PC-3 (cell line): ENCODE results near the gene GABRA5. TPM values are rescaled to one million over a fixed set of nuclear protein-coding genes. Genes with fewer than 3 reads are reported as not detected.
"Not testable (repeated sequence)": the region's sequence is repeated elsewhere in the genome, so short reads cannot be mapped to it uniquely, and the experiment has no call there.

ENCODE experiments used
- ATAC-seq: fragments of 200-7000 bp; cut with Tn5 transposase; 2 replicates; pipeline ENCODE4 v1.9.1; 2020; ENCODE audit warnings: mild to moderate bottlenecking, moderate library complexity
- BruUV-seq: library from RNA; stranded (reverse); fragments of 400-500 nt; replicated peaks from 2 replicates; lab custom pipeline; 2021; lab: Mats Ljungman, UMichigan
- CTCF ChIA-PET: fragments of 300-600 bp; sonication (Branson Sonifier 250); formaldehyde crosslinking; loops from one replicate; lab custom pipeline; 2022; ENCODE audit warnings: antibody characterized with exemption; lab: Charles Lee
- POLR2A ChIA-PET: fragments of 300-600 bp; sonication (Branson Sonifier 250); formaldehyde crosslinking; loops from one replicate; lab custom pipeline; 2022; ENCODE audit warnings: antibody characterized with exemption; ENCODE audit not compliant: unreplicated experiment; lab: Charles Lee
- DNase-seq: peaks from one replicate; pipeline ENCODE4 v3.0.0-alpha.2; 2015
- H2AFZ ChIP-seq: fragments of 300-600 bp; sonication (generic); 2 replicates; pipeline ENCODE4 v1.6.0; 2016; ENCODE audit warnings: antibody characterized with exemption, low read length
- H3F3A ChIP-seq: fragments of 300-600 bp; sonication (generic); one replicate; pipeline ENCODE4 v1.6.0; 2017; ENCODE audit warnings: antibody characterized with exemption, low read length, control low read depth, mild to moderate bottlenecking; ENCODE audit not compliant: unreplicated experiment
- H3K27ac ChIP-seq: fragments of 300-600 bp; sonication (generic); 2 replicates; pipeline ENCODE4 v1.5.1; 2016; ENCODE audit warnings: mild to moderate bottlenecking, low read length
- H3K27me3 ChIP-seq: fragments of 300-600 bp; sonication (generic); 2 replicates; pipeline ENCODE4 v1.6.1; 2016; ENCODE audit warnings: low read length, mixed read lengths
- H3K36me3 ChIP-seq: fragments of 300-600 bp; sonication (generic); 2 replicates; pipeline ENCODE4 v1.6.1; 2016; ENCODE audit warnings: low read depth, mixed run types, low read length, mixed read lengths
- H3K4me1 ChIP-seq: fragments of 300-600 bp; sonication (generic); 2 replicates; pipeline ENCODE4 v1.5.1; 2016; ENCODE audit warnings: low read length; ENCODE audit not compliant: insufficient read depth
- H3K4me2 ChIP-seq: fragments of 300-600 bp; sonication (generic); 2 replicates; pipeline ENCODE4 v1.6.0; 2016; ENCODE audit warnings: low read length
- H3K4me3 ChIP-seq: fragments of 300-600 bp; sonication (generic); 2 replicates; pipeline ENCODE4 v1.5.1; 2016; ENCODE audit warnings: mild to moderate bottlenecking, low read length, mixed read lengths
- H3K79me2 ChIP-seq: fragments of 300-600 bp; sonication (generic); 2 replicates; pipeline ENCODE4 v1.6.1; 2017; ENCODE audit warnings: low read length, mixed read lengths
- H3K9ac ChIP-seq: fragments of 300-600 bp; sonication (generic); 2 replicates; pipeline ENCODE4 v1.6.0; 2016; ENCODE audit warnings: mild to moderate bottlenecking, low read length
- H3K9me2 ChIP-seq: fragments of 300-600 bp; sonication (generic); replicated peaks from 2 replicates; pipeline ENCODE4 v1.6.1; 2016; ENCODE audit warnings: mixed run types, low read length, mixed read lengths
- H3K9me3 ChIP-seq: fragments of 300-600 bp; sonication (generic); 2 replicates; pipeline ENCODE4 v1.6.1; 2016; ENCODE audit warnings: low read length, mixed read lengths
- H4K20me1 ChIP-seq: fragments of 300-600 bp; sonication (generic); 2 replicates; pipeline ENCODE4 v1.6.1; 2016; ENCODE audit warnings: low read length, mixed read lengths
- CTCF ChIP-seq: fragments of 300-600 bp; sonication (generic); conservative IDR thresholded peaks from 2 replicates; pipeline ENCODE4 v1.5.1; 2017; ENCODE audit warnings: antibody characterized with exemption, low read depth, mild to moderate bottlenecking, low read length
- EZH2 ChIP-seq: fragments of 300-600 bp; sonication (generic); IDR thresholded peaks from one replicate; pipeline ENCODE4 v1.6.1; 2017; ENCODE audit warnings: antibody characterized with exemption, mild to moderate bottlenecking, low read length; ENCODE audit not compliant: unreplicated experiment
- EZH2phosphoT487 ChIP-seq: fragments of 300-600 bp; sonication (generic); IDR thresholded peaks from 2 replicates; pipeline ENCODE4 v1.6.1; 2018; ENCODE audit warnings: mild to moderate bottlenecking, antibody characterized with exemption, low read length, borderline replicate concordance
- intact Hi-C: fragments of 100-400 bp; cut with micrococcal nuclease; formaldehyde crosslinking; loops from 2 replicates; pipeline ENCODE4 v1.9.0; 2023
- total RNA-seq: library from RNA; depleted of rRNA; stranded (reverse); fragments of >200 nt; gene quantifications from 2 replicates; pipeline ENCODE4 v1.2.3, GENCODE V29; 2014

Gene GABRA5
- total RNA-seq, 1 experiment from 2014 or later: not detected

- H3K36me3 ChIP-seq: no peaks in the 10 kb centered on the region
- H3K4me3 ChIP-seq: no peak overlapping the region
- H3F3A ChIP-seq: no peaks in the 10 kb centered on the region
- no peaks in the 10 kb centered on the region for H3K27me3 ChIP-seq
- DNase-seq: no peak
- H2AFZ ChIP-seq: no peak overlapping the region
- ChIA-PET CTCF (no interaction called here), POLR2A (no interaction called here)
- intact Hi-C loops: no loop called here
- peaks cover 10% of the 10 kb centered on the region; the same call in 1 of the 2 replicates for H3K4me1 ChIP-seq
- H3K4me2 ChIP-seq: no peak overlapping the region
- no peak overlapping the region for H3K9ac ChIP-seq
- no peaks in the 10 kb centered on the region for H3K9me2 ChIP-seq
- no TSS peak for BruUV-seq
- H3K79me2 ChIP-seq: no peaks in the 10 kb centered on the region
- H4K20me1 ChIP-seq: no peaks in the 10 kb centered on the region
- TF ChIP-seq EZH2phosphoT487 (no peak), EZH2 (no peak), CTCF (no peak)
- no peak overlapping the region for H3K27ac ChIP-seq
- H3K9me3 ChIP-seq: no peaks in the 10 kb centered on the region
- no peak for ATAC-seq
Measured at GRCh38 chr15:26893351-26894065, 26.6 kb downstream of the GABRA5 start.

- no peak for ATAC-seq
- H3K27me3 ChIP-seq: no peaks in the 10 kb centered on the region
- CTCF ChIA-PET: no interaction called here
- BruUV-seq: no TSS peak
- H3K9me2 ChIP-seq: no peaks in the 10 kb centered on the region
- intact Hi-C loops: no loop called here
- no peak overlapping the region for H3K4me2 ChIP-seq
- H2AFZ ChIP-seq: no peak overlapping the region
- no peaks in the 10 kb centered on the region for H3F3A ChIP-seq
- H3K79me2 ChIP-seq: no peaks in the 10 kb centered on the region
- H4K20me1 ChIP-seq: no peaks in the 10 kb centered on the region
- DNase-seq: no peak
- no peak overlapping the region for H3K4me3 ChIP-seq
- no peak overlapping the region for H3K27ac ChIP-seq
- peaks cover 1% of the 10 kb centered on the region; the same call in 1 of the 2 replicates for H3K9me3 ChIP-seq
- H3K36me3 ChIP-seq: no peaks in the 10 kb centered on the region
- TF ChIP-seq CTCF (no peak), EZH2 (no peak), EZH2phosphoT487 (no peak)
- POLR2A ChIA-PET: no interaction called here
- no peak overlapping the region for H3K9ac ChIP-seq
- H3K4me1 ChIP-seq: peaks cover 6% of the 10 kb centered on the region; the same call in 1 of the 2 replicates
Measured at GRCh38 chr15:26894181-26894580, 27.3 kb downstream of the GABRA5 start.

- H3K79me2 ChIP-seq, ATAC-seq, intact Hi-C loops, H3K27ac ChIP-seq, H4K20me1 ChIP-seq, BruUV-seq, DNase-seq, H3K36me3 ChIP-seq, H3K4me2 ChIP-seq, POLR2A ChIA-PET, H3K27me3 ChIP-seq, H3K4me3 ChIP-seq, H3K4me1 ChIP-seq, H3K9ac ChIP-seq, H2AFZ ChIP-seq, H3K9me2 ChIP-seq, H3K9me3 ChIP-seq, H3F3A ChIP-seq, CTCF ChIA-PET: not testable (repeated sequence)
Measured at GRCh38 chr15:26895346-26895745, 28.5 kb downstream of the GABRA5 start.
